ENCODE data around the gene NUDT3. TPM values are rescaled to one million over a fixed set of nuclear protein-coding genes. Genes with fewer than 3 reads are reported as not detected.

NUDT3 gene
- total RNA-seq, 1 experiment from 2014 or later = 41.7 TPM

- Histone ChIP-seq H2AFZ (ENCODE audit: low read length) (peak within 1 kb of the TSS; percentile 92), H4K20me1 (ENCODE audit: insufficient read depth, low read depth, low read length) (peaks cover 27% of the 10 kb centered on the region; the same call in 1 of the 2 replicates), H3K79me2 (ENCODE audit: low read length) (peaks cover 33% of the 10 kb centered on the region), H3K9me2 (replicated peaks; ENCODE audit: insufficient read depth, low read length) (no peaks in the 10 kb centered on the region), H3K4me2 (ENCODE audit: low read depth, low read length, poor library complexity, severe bottlenecking) (peak within 1 kb of the TSS; percentile 90), H3K27ac (ENCODE audit: low read length) (peak within 1 kb of the TSS; percentile 85), H3K9ac (ENCODE audit: low read length) (peak within 1 kb of the TSS; percentile 97), H3K27me3 (ENCODE audit: low read length) (no peaks in the 10 kb centered on the region), H3K36me3 (ENCODE audit: insufficient read depth, low read length) (peaks cover 43% of the 10 kb centered on the region), H3K4me3 (ENCODE audit: low read length) (peak within 1 kb of the TSS; percentile 100), H3K9me3 (ENCODE audit: low read length) (no peaks in the 10 kb centered on the region), H3K4me1 (ENCODE audit: low read length) (peaks cover 20% of the 10 kb centered on the region)
- peak; percentile 97 for DNase-seq
These were observed 33.3 kb upstream of the NUDT3 start, which contains the start of gene RPS10 for GRCh38 chr6:34425498-34426410. TSS of gene RPS10 (minus strand) at chr6:34426069. CDS start at chr6:34425221, 848 bp downstream.

GRCh38 chr6:34425132-34425497, 32.6 kb upstream of the NUDT3 start:
- H3K9me3 ChIP-seq (ENCODE audit: low read length) = no peaks in the 10 kb centered on the region
- H3K9me2 ChIP-seq (replicated peaks; ENCODE audit: insufficient read depth, low read length) = no peaks in the 10 kb centered on the region
- peaks cover 46% of the 10 kb centered on the region for H3K36me3 ChIP-seq (ENCODE audit: insufficient read depth, low read length)
- no peaks in the 10 kb centered on the region for H3K27me3 ChIP-seq (ENCODE audit: low read length)
- peaks cover 33% of the 10 kb centered on the region for H3K79me2 ChIP-seq (ENCODE audit: low read length)
- H3K27ac ChIP-seq (ENCODE audit: low read length) = peak overlapping the region; percentile 85
- no peak for DNase-seq
- H2AFZ ChIP-seq (ENCODE audit: low read length) = no peak overlapping the region
- H3K4me2 ChIP-seq (ENCODE audit: low read depth, low read length, poor library complexity, severe bottlenecking) = peak overlapping the region; percentile 90
- H4K20me1 ChIP-seq (ENCODE audit: insufficient read depth, low read depth, low read length) = peaks cover 27% of the 10 kb centered on the region; the same call in 1 of the 2 replicates
- H3K4me1 ChIP-seq (ENCODE audit: low read length) = peaks cover 20% of the 10 kb centered on the region
- peak overlapping the region; percentile 100 for H3K4me3 ChIP-seq (ENCODE audit: low read length)
- peak overlapping the region; percentile 97 for H3K9ac ChIP-seq (ENCODE audit: low read length)

- peaks cover 31% of the 10 kb centered on the region; the same call in 1 of the 2 replicates for H4K20me1 ChIP-seq (ENCODE audit: insufficient read depth, low read depth, low read length)
- peaks cover 20% of the 10 kb centered on the region for H3K4me1 ChIP-seq (ENCODE audit: low read length)
- peaks cover 33% of the 10 kb centered on the region for H3K79me2 ChIP-seq (ENCODE audit: low read length)
- no peaks in the 10 kb centered on the region for H3K9me2 ChIP-seq (replicated peaks; ENCODE audit: insufficient read depth, low read length)
- peak overlapping the region; percentile 100 for H3K4me3 ChIP-seq (ENCODE audit: low read length)
- DNase-seq = no peak
- H3K9ac ChIP-seq (ENCODE audit: low read length) = peak overlapping the region; percentile 97
- peaks cover 52% of the 10 kb centered on the region for H3K36me3 ChIP-seq (ENCODE audit: insufficient read depth, low read length)
- H2AFZ ChIP-seq (ENCODE audit: low read length) = no peak overlapping the region
- H3K27me3 ChIP-seq (ENCODE audit: low read length) = no peaks in the 10 kb centered on the region
- peak overlapping the region; percentile 90 for H3K4me2 ChIP-seq (ENCODE audit: low read depth, low read length, poor library complexity, severe bottlenecking)
- peak overlapping the region; percentile 85 for H3K27ac ChIP-seq (ENCODE audit: low read length)
- H3K9me3 ChIP-seq (ENCODE audit: low read length) = no peaks in the 10 kb centered on the region
These were observed 32.0 kb upstream of the NUDT3 start for GRCh38 chr6:34424200-34425131.

- Histone ChIP-seq H4K20me1 (ENCODE audit: insufficient read depth, low read depth, low read length) (peaks cover 31% of the 10 kb centered on the region; the same call in 1 of the 2 replicates), H3K9ac (ENCODE audit: low read length) (no peak overlapping the region), H3K27me3 (ENCODE audit: low read length) (no peaks in the 10 kb centered on the region), H3K79me2 (ENCODE audit: low read length) (peaks cover 33% of the 10 kb centered on the region), H2AFZ (ENCODE audit: low read length) (no peak overlapping the region), H3K4me1 (ENCODE audit: low read length) (peaks cover 20% of the 10 kb centered on the region), H3K9me2 (replicated peaks; ENCODE audit: insufficient read depth, low read length) (no peaks in the 10 kb centered on the region), H3K4me3 (ENCODE audit: low read length) (no peak overlapping the region), H3K4me2 (ENCODE audit: low read depth, low read length, poor library complexity, severe bottlenecking) (no peak overlapping the region), H3K36me3 (ENCODE audit: insufficient read depth, low read length) (peaks cover 58% of the 10 kb centered on the region), H3K27ac (ENCODE audit: low read length) (no peak overlapping the region), H3K9me3 (ENCODE audit: low read length) (no peaks in the 10 kb centered on the region)
- no peak for DNase-seq
These were observed 30.8 kb upstream of the NUDT3 start for GRCh38 chr6:34423254-34423653.

GRCh38 chr6:34418367-34418766, 25.9 kb upstream of the NUDT3 start:
- Histone ChIP-seq H2AFZ (ENCODE audit: low read length) (no peak overlapping the region), H3K9me3 (ENCODE audit: low read length) (no peaks in the 10 kb centered on the region), H3K27ac (ENCODE audit: low read length) (no peak overlapping the region), H3K9me2 (replicated peaks; ENCODE audit: insufficient read depth, low read length) (no peaks in the 10 kb centered on the region), H3K36me3 (ENCODE audit: insufficient read depth, low read length) (peaks cover 59% of the 10 kb centered on the region), H3K4me2 (ENCODE audit: low read depth, low read length, poor library complexity, severe bottlenecking) (no peak overlapping the region), H3K4me3 (ENCODE audit: low read length) (no peak overlapping the region), H3K79me2 (ENCODE audit: low read length) (peaks cover 8% of the 10 kb centered on the region), H3K27me3 (ENCODE audit: low read length) (no peaks in the 10 kb centered on the region), H3K9ac (ENCODE audit: low read length) (no peak overlapping the region), H4K20me1 (ENCODE audit: insufficient read depth, low read depth, low read length) (peaks cover 25% of the 10 kb centered on the region; the same call in 1 of the 2 replicates), H3K4me1 (ENCODE audit: low read length) (peaks cover 3% of the 10 kb centered on the region; the same call in 1 of the 2 replicates)
- no peak for DNase-seq

DNA sequence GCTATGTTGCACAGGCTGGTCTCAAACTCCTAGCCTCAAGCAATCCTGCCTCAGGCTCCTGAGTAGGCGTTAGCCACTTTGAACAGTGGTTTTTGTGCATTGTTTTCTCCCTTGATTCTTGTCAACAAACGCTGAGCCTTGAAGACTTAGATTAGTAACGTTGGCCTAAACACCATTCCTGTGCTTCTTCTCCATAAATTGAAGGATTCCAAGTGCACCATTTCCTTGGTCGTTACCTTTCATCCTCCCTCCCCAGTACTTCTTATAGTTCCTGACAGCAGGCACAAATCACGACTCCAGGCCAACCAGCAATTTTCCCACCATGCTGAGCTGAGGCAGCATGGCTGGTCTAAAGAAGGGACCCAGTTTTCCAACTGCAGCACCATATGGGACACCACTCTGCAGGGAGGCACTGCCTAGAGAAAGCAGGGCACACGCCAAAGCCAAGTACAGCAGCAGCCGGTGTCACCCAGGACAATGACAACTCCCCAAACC, 24.5 kb upstream of the NUDT3 start:
- no peaks in the 10 kb centered on the region for H3K79me2 ChIP-seq (ENCODE audit: low read length)
- H3K4me2 ChIP-seq (ENCODE audit: low read depth, low read length, poor library complexity, severe bottlenecking) = no peak overlapping the region
- peak; percentile 56 for DNase-seq
- H3K27ac ChIP-seq (ENCODE audit: low read length) = no peak overlapping the region
- H3K9me3 ChIP-seq (ENCODE audit: low read length) = no peaks in the 10 kb centered on the region
- no peaks in the 10 kb centered on the region for H3K9me2 ChIP-seq (replicated peaks; ENCODE audit: insufficient read depth, low read length)
- H3K9ac ChIP-seq (ENCODE audit: low read length) = no peak overlapping the region
- H4K20me1 ChIP-seq (ENCODE audit: insufficient read depth, low read depth, low read length) = peaks cover 18% of the 10 kb centered on the region; the same call in 1 of the 2 replicates
- H3K36me3 ChIP-seq (ENCODE audit: insufficient read depth, low read length) = peaks cover 44% of the 10 kb centered on the region
- H3K4me1 ChIP-seq (ENCODE audit: low read length) = no peaks in the 10 kb centered on the region
- H3K27me3 ChIP-seq (ENCODE audit: low read length) = no peaks in the 10 kb centered on the region
- no peak overlapping the region for H3K4me3 ChIP-seq (ENCODE audit: low read length)
- no peak overlapping the region for H2AFZ ChIP-seq (ENCODE audit: low read length)

DNA sequence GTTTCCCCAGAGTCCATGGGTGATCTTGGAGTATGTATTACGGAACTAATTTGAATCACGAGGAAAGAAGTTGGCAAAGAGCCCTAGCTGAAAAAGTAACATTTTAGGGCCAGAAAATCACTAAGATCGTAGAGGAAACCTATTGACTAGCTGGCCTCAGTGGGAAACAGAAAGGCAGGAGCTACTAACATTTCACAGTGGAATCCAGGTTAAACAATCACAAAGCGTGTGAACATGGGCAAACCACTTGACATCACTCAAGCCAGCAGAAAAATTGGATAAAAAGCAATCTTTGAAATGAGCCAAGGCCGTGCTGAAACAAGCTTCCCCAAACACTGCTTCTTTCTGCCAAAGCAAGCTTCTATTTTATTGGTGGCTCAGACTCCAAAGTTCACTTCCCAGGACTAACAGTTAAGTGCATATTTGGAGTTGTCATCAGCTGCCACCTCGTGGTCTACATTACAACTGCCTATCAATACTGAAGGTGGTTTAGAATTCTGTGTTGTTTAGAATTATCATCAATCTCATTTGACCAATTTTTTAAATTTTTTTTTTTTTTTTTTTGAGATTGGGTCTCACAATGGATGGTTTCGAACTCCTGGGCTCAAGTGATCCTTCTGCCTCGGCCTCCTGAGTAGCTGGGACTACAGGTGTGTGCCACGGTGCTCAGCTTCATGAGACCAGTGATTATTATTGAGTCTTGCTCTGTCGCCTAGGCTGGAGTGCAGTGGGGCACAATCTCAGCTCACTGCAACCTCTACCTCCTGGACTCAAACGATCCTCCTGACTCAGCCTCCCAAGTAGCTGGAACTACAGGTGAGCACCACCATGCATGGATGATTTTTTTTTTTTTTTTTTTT, 22.8 kb upstream of the NUDT3 start:
- no peak overlapping the region for H3K9ac ChIP-seq (ENCODE audit: low read length)
- peaks cover 13% of the 10 kb centered on the region; the same call in 1 of the 2 replicates for H4K20me1 ChIP-seq (ENCODE audit: insufficient read depth, low read depth, low read length)

More for the DNA sequence above, 22.8 kb upstream of the NUDT3 start:
- Histone ChIP-seq H3K27ac (ENCODE audit: low read length) (no peak overlapping the region), H3K4me3 (ENCODE audit: low read length) (no peak overlapping the region), H3K36me3 (ENCODE audit: insufficient read depth, low read length) (peaks cover 34% of the 10 kb centered on the region; the same call in 1 of the 2 replicates), H3K9me2 (replicated peaks; ENCODE audit: insufficient read depth, low read length) (no peaks in the 10 kb centered on the region), H3K9me3 (ENCODE audit: low read length) (no peaks in the 10 kb centered on the region), H3K79me2 (ENCODE audit: low read length) (no peaks in the 10 kb centered on the region), H3K4me1 (ENCODE audit: low read length) (peaks cover 6% of the 10 kb centered on the region), H3K27me3 (ENCODE audit: low read length) (no peaks in the 10 kb centered on the region), H3K4me2 (ENCODE audit: low read depth, low read length, poor library complexity, severe bottlenecking) (no peak overlapping the region), H2AFZ (ENCODE audit: low read length) (no peak overlapping the region)
- peak; percentile 85 for DNase-seq
